NCI-H1694 treated with DMSO at 0.1 percent for 48 hours (cell line): ENCODE results near the gene DYNLT4.
A peak's percentile ranks its signal among the peaks of the same experiment; 100 is the strongest.
"Not testable (repeated sequence)": the region's sequence is repeated elsewhere in the genome, so short reads cannot be mapped to it uniquely, and the experiment has no call there.

ENCODE experiments used
- DNase-seq: peaks from one replicate; lab custom pipeline; 2025; lab: John Stamatoyannopoulos, UW

The DYNLT4 gene

GRCh38 chr1:44788120-44788860 is 18.9 kb downstream of the DYNLT4 start, which contains the start of gene BEST4:
BEST4 (minus strand) TSS chr1:44788170; CDS start chr1:44787705, 465 bp downstream.
- no peak for DNase-seq

- DNase-seq, result no peak
Observed at GRCh38 chr1:44787506-44787905, 19.6 kb downstream of the DYNLT4 start.

GRCh38 chr1:44786841-44787426 is 20.2 kb downstream of the DYNLT4 start:
- DNase-seq, result no peak

GRCh38 chr1:44786138-44786840 is 20.9 kb downstream of the DYNLT4 start:
- no peak for DNase-seq

- no peak for DNase-seq
Observed at GRCh38 chr1:44785501-44786137, 21.5 kb downstream of the DYNLT4 start.

- no peak for DNase-seq
Observed at GRCh38 chr1:44785029-44785380, 22.1 kb downstream of the DYNLT4 start.

DNA sequence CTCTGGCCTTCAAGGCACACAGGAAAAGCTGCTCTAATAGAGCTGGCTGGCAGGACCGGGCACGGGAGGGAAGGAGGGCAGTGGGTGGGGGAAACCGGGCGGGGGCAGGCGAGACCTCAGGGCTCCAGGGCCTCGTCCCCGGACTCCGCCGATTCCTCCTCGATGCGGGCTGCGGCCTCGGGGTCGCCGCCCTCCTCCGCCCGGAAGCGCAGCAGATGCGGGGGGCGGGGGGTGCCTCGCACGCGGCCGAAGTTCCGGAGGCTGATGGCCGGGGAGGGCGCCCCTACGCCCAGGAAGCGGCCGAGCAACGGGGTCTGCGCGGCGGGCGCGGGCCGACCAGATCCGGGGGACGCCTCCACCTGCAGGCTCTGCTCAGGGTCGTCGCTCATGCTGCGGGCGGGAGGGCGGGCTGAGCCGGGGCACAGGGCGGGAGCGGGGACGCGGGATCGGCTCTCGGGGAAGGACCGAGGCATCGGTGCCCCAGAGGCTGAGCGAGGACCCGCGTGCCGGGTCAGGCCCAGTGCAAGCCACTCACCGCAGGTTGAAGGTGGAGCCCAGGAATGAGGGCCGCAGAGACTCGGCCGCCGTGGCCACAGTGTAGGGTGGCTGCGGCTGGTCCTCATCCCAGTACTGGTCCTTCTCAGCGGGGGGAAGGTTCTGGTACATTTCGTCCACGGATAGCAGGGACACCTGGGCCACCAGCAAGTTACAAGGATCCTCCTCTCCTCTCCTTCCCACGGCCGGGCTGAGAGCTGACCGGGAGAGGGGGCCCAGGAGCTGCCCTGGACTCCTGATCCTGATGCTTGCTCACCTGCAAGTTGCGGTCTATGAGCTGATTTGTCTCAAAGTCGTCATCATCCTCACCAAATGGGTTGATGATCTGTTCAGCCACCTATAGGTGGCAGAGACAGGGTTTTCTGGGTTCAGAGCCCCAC is 22.8 kb downstream of the DYNLT4 start:
- DNase-seq, result no peak

- no peak for DNase-seq
Observed at GRCh38 chr1:44783697-44784093, 23.5 kb downstream of the DYNLT4 start.

- DNase-seq, result no peak
Observed at GRCh38 chr1:44780583-44781121, 26.5 kb downstream of the DYNLT4 start.

GRCh38 chr1:44778705-44779576 is 28.2 kb downstream of the DYNLT4 start:
- no peak for DNase-seq

GRCh38 chr1:44777969-44778635 is 29.0 kb downstream of the DYNLT4 start:
- no peak for DNase-seq

GRCh38 chr1:44777547-44777946 is 29.6 kb downstream of the DYNLT4 start:
- no peak for DNase-seq

- DNase-seq, result no peak
Observed at GRCh38 chr1:44776730-44777068, 30.5 kb downstream of the DYNLT4 start.

DNA sequence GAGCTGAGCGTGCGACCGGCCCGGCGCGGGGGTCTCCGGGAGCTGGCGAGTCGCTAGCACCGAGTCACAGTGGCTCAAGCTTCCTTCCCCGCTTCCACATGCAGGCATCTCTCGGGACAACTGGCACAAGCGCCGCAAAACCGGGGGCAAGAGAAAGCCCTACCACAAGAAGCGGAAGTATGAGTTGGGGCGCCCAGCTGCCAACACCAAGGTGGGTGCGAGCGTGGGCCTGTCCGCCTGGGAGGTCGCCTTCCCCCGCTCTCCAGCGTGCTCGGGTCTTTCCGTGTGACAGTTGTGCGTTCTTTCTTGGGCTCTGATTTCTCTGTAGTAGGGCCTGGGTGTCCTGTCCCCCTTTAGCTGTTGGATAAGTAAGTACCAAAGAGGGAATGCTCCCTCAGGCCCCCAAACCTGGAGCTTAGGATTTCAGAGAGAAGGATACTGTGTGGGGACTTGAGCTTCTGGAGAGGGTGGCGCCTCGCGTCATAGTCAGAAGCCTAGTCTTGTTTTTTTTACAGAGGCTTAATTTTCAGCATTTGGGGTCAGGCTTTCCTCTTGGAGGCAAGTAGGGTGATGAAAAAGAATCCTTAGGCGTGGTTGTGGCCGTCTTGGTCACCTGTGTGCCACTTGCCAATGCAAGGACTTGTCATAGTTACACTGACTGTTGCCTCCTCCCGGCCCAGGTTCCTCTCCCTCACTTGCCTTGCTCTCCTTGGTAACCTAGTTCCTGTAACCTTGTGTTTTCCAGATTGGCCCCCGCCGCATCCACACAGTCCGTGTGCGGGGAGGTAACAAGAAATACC is 31.0 kb downstream of the DYNLT4 start:
- no peak for DNase-seq

DNA sequence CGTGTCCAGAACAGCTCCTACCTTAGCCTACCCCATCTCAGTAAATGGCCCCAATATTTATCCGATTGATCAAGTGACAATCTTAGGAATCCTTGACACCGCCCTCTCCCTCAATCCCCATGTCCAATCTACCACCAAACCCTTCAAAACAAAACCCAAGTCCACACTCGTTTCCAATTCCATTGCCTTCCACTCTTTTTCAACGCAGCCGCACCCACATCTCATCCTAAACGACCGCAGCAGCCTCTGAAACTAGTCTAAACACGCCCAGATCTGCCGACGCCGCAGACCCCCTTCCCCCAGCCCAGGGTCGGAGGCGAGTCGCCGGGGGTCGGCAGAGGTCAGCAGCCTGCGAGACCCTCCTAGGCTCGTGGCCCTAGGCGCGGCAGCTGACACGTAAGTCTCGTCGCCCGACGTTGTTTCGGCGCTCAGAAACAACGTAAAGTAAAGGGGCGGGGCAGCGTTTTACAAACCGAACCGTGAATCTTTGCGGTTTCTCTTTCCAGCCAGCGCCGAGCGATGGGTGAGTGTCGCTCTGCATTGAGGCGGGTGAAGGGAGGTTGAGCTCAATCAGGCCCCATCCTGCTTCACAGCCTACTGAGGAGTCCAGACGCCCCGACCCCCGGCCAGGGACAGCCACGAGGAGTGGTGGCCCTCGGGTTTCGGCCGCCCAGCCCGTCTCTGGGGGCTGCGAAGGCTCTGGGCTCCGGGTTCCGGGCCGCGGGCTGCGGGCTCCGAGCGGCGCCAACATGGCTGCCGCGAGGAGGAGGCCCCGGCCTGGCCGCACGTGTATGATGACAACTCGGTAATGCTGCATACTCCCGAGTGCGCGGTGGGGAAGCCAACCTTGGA is 31.8 kb downstream of the DYNLT4 start, which contains the start of gene RPS8:
Gene RPS8 (plus strand): TSS at position 463 of the 852 bp plus-strand sequence. CDS start 57 bp downstream, at position 520.
- DNase-seq, result peak; percentile 91

- DNase-seq, result not testable (repeated sequence)
Observed at GRCh38 chr1:44766421-44766820, 40.7 kb downstream of the DYNLT4 start.

GRCh38 chr1:44760876-44761275 is 46.3 kb downstream of the DYNLT4 start:
- no peak for DNase-seq

- DNase-seq, result no peak
Observed at GRCh38 chr1:44759077-44759476, 48.1 kb downstream of the DYNLT4 start.
